Endodermal cell (in vitro differentiated cells): Measurements from ENCODE around the gene RECK. TPM values are rescaled to one million over a fixed set of nuclear protein-coding genes. Genes with fewer than 3 reads are reported as not detected.

Source experiments
- DNase-seq: peaks from one replicate; pipeline ENCODE4 v3.0.0-alpha.2; 2017
- H3K27ac ChIP-seq: 2 replicates; pipeline ENCODE4 v1.5.1; 2013; ENCODE audit warnings: mild to moderate bottlenecking, low read depth, low read length, moderate library complexity
- H3K27me3 ChIP-seq: 2 replicates; pipeline ENCODE4 v1.6.1; 2013; ENCODE audit warnings: mild to moderate bottlenecking, low read length, moderate library complexity; ENCODE audit not compliant: insufficient read depth, control insufficient read depth, poor library complexity, severe bottlenecking
- H3K36me3 ChIP-seq: 2 replicates; pipeline ENCODE4 v1.7.0; 2013; ENCODE audit warnings: mild to moderate bottlenecking, low read length, moderate library complexity; ENCODE audit not compliant: control insufficient read depth, insufficient read depth
- H3K4me1 ChIP-seq: one replicate; pipeline ENCODE4 v1.7.0; 2013; ENCODE audit warnings: low read length; ENCODE audit not compliant: control insufficient read depth, insufficient read depth
- H3K4me3 ChIP-seq: 2 replicates; pipeline ENCODE4 v1.5.1; 2013; ENCODE audit warnings: mild to moderate bottlenecking, low read length, moderate library complexity
- H3K9ac ChIP-seq: 2 replicates; pipeline ENCODE4 v1.6.1; 2013; ENCODE audit warnings: mild to moderate bottlenecking, low read length, moderate library complexity; ENCODE audit not compliant: poor library complexity, severe bottlenecking; ENCODE audit errors: extremely low read depth
- H3K9me3 ChIP-seq: 2 replicates; pipeline ENCODE4 v1.6.1; 2013; ENCODE audit warnings: mild to moderate bottlenecking, low read length, moderate library complexity; ENCODE audit not compliant: control insufficient read depth
- H3K27ac Mint-ChIP-seq: 2 replicates; pipeline ENCODE4 v1.8.0; 2020; ENCODE audit warnings: mixed read lengths
- H3K27me3 Mint-ChIP-seq: 2 replicates; pipeline ENCODE4 v1.8.0; 2021; ENCODE audit warnings: mild to moderate bottlenecking, mixed read lengths; ENCODE audit not compliant: insufficient read depth
- H3K36me3 Mint-ChIP-seq: 2 replicates; pipeline ENCODE4 v1.8.0; 2020; ENCODE audit warnings: low read depth, mixed read lengths
- H3K4me1 Mint-ChIP-seq: 2 replicates; pipeline ENCODE4 v1.8.0; 2020; ENCODE audit warnings: mixed read lengths
- H3K4me3 Mint-ChIP-seq: 2 replicates; pipeline ENCODE4 v1.8.0; 2020; ENCODE audit warnings: mild to moderate bottlenecking, moderate library complexity, mixed read lengths
- H3K9me3 Mint-ChIP-seq: 2 replicates; pipeline ENCODE4 v1.8.0; 2020; ENCODE audit warnings: mild to moderate bottlenecking, mixed read lengths
- WGBS, 2 experiments: methylation state at CpG; one replicate each; pipeline versions ENCODE4 v1.1.5 to v1.1.7; 2013; ENCODE audit warnings: missing lambda C conversion rate in 2 of 2, mixed read lengths in 1 of 2; ENCODE audit not compliant: insufficient coverage in 1 of 2, insufficient read length in 1 of 2; 5-methylcytosine and 5-hydroxymethylcytosine counted together
- total RNA-seq, 2 donors: library from RNA; stranded (reverse); fragmentation: NEBNext Ultra II Directional in 1 of 2; extraction: Animal tissue kit (Norgen Biotek cat#: 25700) in 1 of 2; gene quantifications; 2 replicates in 1 of 2; 3 replicates in 1 of 2; pipeline ENCODE4 v1.2.1, GENCODE V29; 2021
- TF ChIP-seq, protein P1 (sequence below): fragments of 200-600 bp; sonication (generic); conservative IDR thresholded peaks from 2 replicates; pipeline ENCODE4 v1.5.0; 2021; ENCODE audit warnings: antibody characterized with exemption, mild to moderate bottlenecking

The RECK gene
- total RNA-seq, 2 donors from 2014 or later: 11.5 to 16.1 TPM

DNA sequence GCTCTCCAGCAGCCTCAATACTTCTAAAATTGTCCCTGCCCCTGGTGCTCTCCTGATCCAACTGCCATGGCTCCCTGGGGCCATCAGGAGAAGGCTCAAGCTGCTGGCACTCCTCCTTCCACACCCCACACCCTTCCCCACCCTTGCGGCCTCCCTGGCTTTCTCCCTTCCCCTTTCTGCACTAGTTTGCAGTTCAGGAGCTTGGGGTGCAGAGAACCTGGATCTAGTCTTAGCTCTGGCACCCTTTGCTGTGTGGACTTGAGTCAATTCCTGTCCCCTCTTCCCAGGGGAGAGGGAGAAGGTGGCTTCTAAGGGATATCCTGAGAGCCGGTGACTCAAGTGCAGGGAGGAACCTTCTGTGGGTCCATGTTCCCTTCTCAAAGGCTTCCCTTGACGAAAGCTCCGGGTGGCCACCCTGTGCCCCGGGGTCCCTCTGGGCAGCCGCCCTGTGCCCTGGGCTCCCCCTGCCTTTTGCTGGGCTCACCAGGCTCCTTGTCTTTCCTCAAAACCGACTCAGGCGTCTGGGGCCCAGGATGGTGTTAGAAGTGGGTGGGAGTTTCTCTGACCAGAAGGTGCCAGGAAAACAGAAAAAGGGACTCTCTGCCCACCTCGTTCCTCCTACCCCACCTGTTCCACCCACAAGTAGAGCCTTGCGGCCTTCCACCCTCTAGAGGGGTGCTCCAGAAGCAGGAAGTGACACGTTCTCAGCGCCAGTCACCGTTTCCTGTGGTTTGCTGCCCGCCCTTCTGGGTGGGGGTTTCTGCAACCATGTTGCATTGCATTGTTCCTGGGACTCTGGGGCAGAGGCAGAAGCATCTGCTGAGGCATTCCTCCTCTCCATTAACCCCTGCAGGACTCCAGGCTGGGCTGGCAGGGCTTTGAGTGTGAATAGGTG, 114.8 kb downstream of the RECK start:
- Histone ChIP-seq H3K4me3 (no peak overlapping the region), H3K27me3 (no peaks in the 10 kb centered on the region), H3K27ac (no peak overlapping the region), H3K9me3 (peaks cover 15% of the 10 kb centered on the region), H3K36me3 (peaks cover 82% of the 10 kb centered on the region), H3K9ac (no peak overlapping the region), H3K4me1 (no peaks in the 10 kb centered on the region)
- no peak overlapping the region for H3K4me3 Mint-ChIP-seq
- no peak for DNase-seq
- no peak overlapping the region for H3K27ac Mint-ChIP-seq
- H3K36me3 Mint-ChIP-seq: peaks cover 56% of the 10 kb centered on the region
- H3K4me1 Mint-ChIP-seq: no peaks in the 10 kb centered on the region
- TF ChIP-seq, protein P1, sequence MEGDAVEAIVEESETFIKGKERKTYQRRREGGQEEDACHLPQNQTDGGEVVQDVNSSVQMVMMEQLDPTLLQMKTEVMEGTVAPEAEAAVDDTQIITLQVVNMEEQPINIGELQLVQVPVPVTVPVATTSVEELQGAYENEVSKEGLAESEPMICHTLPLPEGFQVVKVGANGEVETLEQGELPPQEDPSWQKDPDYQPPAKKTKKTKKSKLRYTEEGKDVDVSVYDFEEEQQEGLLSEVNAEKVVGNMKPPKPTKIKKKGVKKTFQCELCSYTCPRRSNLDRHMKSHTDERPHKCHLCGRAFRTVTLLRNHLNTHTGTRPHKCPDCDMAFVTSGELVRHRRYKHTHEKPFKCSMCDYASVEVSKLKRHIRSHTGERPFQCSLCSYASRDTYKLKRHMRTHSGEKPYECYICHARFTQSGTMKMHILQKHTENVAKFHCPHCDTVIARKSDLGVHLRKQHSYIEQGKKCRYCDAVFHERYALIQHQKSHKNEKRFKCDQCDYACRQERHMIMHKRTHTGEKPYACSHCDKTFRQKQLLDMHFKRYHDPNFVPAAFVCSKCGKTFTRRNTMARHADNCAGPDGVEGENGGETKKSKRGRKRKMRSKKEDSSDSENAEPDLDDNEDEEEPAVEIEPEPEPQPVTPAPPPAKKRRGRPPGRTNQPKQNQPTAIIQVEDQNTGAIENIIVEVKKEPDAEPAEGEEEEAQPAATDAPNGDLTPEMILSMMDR: no peak
- 92 to 93% methylated on average over 7 to 14 of the region's 14 CpGs for WGBS, 2 experiments
- H3K9me3 Mint-ChIP-seq: peaks cover 18% of the 10 kb centered on the region
- no peaks in the 10 kb centered on the region for H3K27me3 Mint-ChIP-seq

DNA sequence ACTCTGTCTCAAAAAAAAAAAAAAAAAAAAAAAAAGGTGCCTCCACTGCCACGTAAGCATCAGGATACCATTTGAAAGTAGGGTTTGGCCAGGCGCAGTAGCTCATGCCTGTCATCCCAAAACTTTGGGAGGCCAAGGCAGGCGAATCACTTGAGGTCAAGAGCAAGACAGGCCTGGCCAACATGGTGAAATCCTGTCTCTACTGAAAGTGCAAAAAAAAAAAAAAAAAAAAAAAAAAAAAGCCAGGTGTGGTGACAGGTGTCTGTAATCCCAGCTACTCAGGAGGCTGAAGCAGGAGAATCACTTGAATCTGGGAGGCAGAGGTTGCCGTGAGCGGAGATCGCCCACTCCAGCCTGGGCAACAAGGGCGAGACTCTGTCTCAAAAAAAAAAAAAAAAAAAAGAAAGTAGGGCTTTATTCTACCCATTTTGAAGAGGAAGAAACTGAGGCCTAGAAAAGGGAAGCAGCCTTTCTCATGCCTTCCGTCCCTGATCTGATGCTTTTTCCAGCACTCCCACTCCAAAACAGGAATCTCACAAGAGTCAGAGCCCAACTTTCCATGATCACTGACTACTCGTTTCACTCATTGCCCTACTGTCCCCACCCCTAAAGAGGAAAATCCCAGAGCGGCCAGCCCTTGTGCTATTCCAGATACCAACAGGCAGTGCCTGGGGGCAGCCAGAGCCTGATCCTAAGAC, 116.2 kb downstream of the RECK start:
- Histone ChIP-seq H3K9ac (no peak overlapping the region), H3K9me3 (peaks cover 24% of the 10 kb centered on the region), H3K4me3 (no peak overlapping the region), H3K27me3 (no peaks in the 10 kb centered on the region), H3K27ac (no peak overlapping the region), H3K36me3 (peaks cover 75% of the 10 kb centered on the region), H3K4me1 (no peaks in the 10 kb centered on the region)
- DNase-seq: no peak
- H3K4me3 Mint-ChIP-seq: no peak overlapping the region
- peaks cover 26% of the 10 kb centered on the region for H3K9me3 Mint-ChIP-seq
- peaks cover 51% of the 10 kb centered on the region for H3K36me3 Mint-ChIP-seq
- no peak overlapping the region for H3K27ac Mint-ChIP-seq
- H3K4me1 Mint-ChIP-seq: no peaks in the 10 kb centered on the region
- WGBS, 2 experiments: 96 to 100% methylated on average over 2 to 10 of the region's 10 CpGs
- no peaks in the 10 kb centered on the region for H3K27me3 Mint-ChIP-seq
- TF ChIP-seq, protein P1: no peak

GRCh38 chr9:36153746-36154145, 117.0 kb downstream of the RECK start:
- Histone ChIP-seq H3K4me1 (no peaks in the 10 kb centered on the region), H3K9ac (no peak overlapping the region), H3K9me3 (peaks cover 32% of the 10 kb centered on the region), H3K27ac (no peak overlapping the region), H3K4me3 (no peak overlapping the region), H3K27me3 (no peaks in the 10 kb centered on the region), H3K36me3 (peaks cover 74% of the 10 kb centered on the region)
- Mint-ChIP-seq H3K4me3 (no peak overlapping the region), H3K9me3 (peaks cover 34% of the 10 kb centered on the region), H3K27me3 (no peaks in the 10 kb centered on the region), H3K27ac (no peak overlapping the region), H3K4me1 (no peaks in the 10 kb centered on the region), H3K36me3 (peaks cover 58% of the 10 kb centered on the region)
- TF ChIP-seq, protein P1: no peak
- no peak for DNase-seq
- WGBS, 2 experiments: 68 to 84% methylated on average over 5 to 7 of the region's 9 CpGs
